IPS DF 4.7 (cell line): ENCODE measurements around the gene COL15A1.

ENCODE experiments used
- DNase-seq: peaks from one replicate; pipeline ENCODE4 v3.0.0-alpha.2; 2013; ENCODE audit warnings: low spot score; ENCODE audit errors: extremely low read depth

The COL15A1 gene

DNA sequence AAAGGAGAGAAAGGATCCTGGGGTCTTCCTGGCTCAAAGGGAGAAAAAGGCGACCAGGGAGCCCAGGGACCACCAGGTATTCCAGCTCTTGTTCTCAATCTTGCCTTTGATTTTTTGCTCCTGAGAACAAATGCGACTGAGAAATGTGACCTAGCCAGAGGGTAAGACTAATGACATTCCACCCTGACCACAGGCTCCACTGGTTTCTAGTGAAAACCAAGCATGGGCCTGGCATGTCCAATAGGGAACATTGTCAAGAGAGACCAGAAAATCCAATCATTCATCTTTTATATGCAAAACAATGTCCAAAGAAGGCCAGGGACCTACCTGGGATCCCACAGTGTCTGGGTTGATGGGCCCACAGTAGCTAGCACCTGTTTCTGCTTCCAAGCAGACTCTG is 110.9 kb downstream of the COL15A1 start:
- no peak for DNase-seq

DNA sequence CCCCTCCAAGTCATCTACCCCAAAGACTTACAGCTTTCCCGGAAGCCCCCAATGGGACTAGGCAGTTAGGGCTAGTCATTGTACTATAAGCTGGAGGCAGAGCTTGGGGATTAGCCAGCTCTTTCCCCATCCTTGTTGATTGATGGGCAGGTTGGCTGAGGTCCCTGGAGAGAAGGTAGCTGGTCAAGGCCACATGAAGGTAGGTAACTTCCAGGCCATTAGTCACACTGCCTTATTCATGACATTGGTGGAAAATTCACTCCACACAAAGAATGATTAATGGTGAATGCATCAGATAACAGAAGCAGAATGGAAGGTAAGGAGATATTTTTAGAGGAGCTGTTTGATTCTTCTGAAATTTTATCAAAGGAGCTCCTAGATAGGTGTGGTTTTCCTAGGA is 111.7 kb downstream of the COL15A1 start:
- no peak for DNase-seq

DNA sequence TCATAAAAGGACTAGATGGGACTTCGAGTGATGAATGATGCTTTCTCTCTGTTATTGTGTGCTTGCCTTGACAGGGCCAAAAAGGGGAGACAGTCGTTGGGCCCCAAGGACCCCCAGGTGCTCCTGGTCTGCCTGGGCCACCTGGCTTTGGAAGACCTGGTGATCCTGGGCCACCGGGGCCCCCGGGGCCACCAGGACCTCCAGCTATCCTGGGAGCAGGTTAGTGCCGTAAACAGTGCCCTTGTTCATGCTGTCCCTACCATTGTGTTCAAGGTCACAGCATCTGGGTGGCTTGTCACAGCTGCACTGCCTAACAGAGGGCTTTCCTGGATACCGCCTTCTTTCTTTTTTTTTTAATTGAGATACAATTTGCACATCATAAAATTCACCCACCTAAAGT is 112.5 kb downstream of the COL15A1 start:
- no peak for DNase-seq

DNA sequence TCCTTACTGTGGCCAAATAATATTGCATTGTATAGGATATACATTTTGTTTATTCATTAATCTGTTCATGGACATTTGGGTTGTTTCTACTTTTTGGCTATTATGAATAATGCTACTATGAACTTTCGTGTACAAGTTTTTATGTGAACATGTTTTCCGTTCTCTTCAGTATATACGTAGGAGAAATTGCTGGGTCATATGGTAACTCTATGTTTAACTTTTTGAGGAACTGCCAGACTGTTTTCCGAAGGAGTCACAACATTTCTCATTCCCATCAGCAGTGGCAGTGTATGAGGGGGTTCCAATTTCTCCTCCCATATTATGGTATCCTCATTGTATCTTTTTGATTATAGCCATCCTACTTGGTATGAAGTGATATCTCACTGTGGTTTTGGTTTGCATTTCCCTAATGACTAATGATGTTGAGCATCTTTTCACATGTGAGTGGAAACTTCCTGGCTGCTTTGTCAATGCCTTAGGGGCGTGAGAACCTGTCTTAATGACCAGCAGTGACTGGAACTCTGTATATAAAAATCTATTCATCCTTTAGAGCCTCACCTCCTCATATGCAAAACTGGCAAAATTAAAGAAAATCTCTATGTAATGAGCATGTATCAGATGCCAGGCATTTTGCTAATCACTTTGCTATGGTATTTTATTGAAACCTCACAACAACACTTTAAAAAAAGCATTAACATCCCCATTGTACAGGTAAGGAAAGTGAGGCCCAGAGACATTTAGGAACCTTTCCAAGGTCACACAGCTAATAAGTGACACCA is 113.4 kb downstream of the COL15A1 start:
- no peak for DNase-seq

DNA sequence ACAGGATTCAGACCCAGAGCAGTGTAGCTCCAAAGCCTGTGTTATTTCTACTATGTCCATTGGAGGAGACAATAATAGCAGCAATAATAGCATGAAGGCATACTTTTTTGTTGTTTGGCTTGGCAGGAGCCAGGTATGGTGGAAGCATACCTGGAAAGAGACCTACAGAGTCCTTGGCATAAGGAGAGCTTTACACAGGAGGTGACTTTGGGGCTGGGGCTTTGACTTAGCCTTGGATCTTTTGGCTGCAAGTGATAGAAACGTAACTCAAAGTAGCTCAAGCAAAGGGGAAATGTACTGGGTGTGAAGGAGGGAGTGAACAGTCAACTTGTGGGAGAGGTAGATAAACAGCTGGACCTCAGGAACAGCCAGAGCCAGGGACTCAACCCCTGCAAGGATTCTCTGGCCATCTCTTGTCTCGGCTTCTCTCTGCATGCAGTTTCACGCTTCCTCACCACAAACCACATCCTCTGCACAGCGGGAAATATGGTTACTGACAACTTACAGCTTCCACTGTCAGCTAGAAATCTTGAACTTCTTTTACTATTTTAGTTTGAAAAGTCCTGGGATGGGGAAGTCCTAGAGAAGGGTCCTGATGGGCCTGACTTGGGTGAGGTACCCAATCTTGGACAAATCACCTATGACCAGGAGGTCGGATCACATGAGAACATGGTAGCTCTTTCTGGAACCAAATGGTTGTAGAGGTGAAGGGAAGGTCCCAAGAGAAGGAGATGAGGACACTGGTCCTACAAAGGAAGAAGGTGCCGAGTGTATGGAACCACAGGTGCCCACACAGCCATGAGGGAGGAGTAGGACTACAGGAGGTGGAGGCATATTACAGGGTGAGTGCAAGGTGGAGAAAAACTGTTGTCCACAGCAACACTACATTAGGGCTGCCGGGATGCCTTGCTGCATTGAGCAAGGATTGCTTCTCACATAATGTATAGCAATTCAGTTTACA is 114.2 kb downstream of the COL15A1 start:
- DNase-seq: no peak

DNA sequence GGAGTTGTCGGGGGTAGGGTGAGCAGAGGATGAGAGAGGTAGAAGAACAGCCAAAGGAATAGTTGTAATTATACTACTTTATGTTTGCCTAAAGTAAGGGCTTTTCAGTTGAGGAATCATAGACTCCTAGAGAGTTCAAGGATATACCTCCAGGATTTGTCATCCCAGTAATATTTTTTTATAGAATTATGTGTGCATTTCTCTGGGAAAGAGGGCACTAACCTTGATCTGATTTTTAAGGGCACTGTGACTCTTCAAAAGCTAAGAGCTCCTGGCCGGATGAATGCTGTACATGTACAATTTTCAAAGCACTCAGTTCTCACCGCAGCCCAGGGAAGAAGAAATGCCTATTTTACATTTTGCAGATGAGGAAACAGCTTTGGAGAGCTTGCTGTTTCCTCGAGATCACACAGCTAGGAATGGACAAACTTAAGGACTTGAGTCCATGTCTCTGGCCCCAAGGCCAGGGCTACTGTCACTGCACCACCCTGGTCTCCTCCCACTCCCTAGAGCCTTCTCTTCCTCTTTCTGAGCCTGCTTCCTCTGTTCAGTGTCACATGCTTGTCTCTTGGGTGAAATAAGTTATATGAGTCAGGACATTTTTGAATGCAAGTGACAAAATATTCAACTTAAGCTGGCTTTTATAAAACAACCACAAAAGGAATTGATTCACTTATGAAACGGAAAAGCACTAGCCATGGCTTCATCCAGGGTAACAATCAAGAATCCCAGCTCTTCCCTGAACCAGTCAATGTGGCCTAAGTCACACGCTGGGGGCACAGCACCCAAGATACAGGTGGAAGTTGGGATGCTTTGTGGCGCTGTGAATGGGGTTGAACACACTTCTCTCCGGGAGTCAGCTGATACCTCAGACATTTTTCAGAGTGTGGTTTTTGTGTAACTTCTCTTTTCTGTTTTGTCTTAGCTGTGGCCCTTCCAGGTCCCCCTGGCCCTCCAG is 115.5 kb downstream of the COL15A1 start:
- no peak for DNase-seq

DNA sequence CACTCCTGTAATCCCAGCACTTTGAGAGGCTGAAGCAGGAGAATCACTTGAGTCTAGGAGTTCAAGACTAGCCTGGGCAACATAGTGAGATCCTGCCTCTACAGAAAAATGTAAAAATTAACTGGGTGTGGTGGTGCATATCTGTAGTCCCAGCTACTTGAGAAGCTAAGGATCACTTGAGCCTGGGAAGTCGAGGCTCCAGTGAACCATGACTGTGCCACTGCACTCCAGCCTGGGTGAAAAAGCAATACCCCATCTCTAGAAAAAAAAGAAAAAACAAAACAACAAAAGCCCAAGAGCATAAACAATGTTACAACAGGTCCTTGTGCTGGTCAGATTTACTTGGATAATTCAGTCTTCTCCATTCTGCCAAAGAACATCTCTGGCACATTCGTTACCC is 116.9 kb downstream of the COL15A1 start:
- no peak for DNase-seq

DNA sequence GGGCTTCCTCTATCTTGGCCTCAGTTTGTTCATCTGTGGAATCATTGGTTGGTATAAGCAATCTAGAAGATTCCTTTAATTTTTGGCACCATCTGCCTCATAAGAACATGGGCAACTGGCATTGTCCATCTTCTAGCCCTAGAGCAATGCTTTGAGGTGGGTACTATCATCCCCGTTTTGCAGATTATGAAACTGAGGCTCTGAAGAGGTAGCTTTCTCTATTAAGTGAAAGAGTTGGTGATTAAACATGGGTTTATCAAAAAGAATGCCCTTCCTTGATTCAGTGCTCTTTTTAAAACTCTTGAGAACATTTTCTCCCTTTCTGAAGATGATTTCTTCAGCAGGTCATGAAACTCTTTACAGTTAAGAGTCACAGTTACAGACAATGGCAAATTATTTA is 118.8 kb downstream of the COL15A1 start:
- DNase-seq: no peak

DNA sequence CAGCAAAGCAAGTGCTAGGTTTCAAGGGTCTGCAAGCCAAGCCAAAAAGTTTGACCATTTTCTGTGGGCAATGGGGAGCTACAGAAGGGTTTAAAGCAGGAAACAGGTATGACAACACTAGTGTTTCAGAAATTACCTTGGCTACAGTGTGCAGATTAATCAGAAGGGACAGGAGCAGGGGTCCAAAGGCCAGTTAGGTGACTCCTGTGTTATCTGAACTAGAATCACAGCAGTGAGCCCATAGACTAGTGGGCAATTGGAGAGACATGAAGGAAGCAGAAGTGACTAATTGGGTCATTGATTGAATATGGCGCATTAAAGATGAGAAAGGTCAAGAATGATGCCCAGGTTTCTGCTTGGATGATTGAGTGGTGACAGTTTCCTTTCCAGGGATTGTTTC is 119.8 kb downstream of the COL15A1 start:
- no peak for DNase-seq

DNA sequence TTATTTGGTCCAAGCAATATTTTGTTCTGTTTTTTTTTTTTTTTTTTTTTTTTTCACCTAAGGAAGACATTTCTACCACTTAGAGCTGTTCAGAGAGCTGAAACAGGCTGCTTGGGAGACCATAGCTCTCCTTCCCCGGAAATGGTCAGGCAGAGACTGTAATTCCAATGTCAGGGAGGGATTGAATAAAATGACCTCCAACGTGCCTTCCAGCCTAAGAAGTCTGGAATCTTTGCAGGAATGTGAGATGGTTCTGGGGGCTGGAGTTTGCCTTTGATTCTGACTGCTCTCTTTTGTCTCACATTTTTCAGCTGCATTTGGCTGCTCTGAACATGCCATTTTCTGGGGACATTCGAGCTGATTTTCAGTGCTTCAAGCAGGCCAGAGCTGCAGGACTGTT is 122.9 kb downstream of the COL15A1 start:
- no peak for DNase-seq

DNA sequence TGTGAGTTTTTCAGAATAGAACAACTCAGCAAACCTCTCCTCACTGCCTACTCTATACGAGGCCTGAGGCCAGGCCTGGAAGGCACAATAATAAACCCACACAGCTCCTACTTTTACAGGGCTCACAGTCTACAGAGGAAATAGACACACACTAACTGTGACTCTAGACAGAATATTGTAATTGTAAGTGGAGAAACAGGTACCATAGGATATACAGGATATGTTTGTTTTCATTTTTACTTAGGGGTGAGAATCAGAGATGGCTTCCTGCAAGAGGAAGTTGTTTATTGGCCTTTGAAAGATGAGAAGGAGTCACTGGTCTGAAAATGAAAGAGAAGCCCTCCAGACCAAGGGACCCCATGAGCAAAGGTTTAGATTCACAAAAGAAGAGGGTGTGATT is 125.4 kb downstream of the COL15A1 start:
- DNase-seq: no peak

DNA sequence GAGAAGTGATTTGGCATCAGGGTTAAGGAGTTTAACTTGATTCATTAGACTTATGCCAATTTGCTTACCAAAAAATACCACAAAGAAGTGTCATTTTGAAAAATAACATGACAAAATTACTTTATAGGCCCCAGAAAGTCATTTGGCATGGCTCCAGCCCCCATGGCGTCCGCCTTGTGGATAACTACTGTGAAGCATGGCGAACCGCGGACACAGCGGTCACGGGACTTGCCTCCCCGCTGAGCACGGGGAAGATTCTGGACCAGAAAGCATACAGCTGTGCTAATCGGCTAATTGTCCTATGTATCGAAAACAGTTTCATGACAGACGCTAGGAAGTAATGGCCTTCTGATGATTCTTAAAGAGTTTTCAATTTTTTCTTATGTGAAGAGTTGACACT is 125.8 kb downstream of the COL15A1 start:
- DNase-seq: no peak

DNA sequence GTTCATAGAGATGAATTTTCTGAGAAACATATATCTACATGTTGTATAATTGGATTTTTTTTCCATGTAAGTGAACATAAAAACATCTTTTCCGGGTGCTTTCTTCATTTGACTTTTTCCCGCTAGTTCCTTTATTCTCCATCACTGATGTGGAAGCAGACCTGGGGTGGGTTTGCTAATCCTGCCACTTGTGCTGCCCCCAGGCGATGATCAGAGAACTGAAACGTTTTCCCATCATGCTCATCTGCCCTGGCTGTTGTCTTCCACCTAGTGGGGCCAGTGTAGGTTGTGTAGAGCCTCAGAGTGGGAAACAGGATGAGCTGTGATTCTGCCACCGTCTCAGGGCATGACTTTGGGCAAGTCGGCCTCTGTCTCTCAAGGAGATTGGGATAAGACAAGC is 127.0 kb downstream of the COL15A1 start:
- DNase-seq: no peak

DNA sequence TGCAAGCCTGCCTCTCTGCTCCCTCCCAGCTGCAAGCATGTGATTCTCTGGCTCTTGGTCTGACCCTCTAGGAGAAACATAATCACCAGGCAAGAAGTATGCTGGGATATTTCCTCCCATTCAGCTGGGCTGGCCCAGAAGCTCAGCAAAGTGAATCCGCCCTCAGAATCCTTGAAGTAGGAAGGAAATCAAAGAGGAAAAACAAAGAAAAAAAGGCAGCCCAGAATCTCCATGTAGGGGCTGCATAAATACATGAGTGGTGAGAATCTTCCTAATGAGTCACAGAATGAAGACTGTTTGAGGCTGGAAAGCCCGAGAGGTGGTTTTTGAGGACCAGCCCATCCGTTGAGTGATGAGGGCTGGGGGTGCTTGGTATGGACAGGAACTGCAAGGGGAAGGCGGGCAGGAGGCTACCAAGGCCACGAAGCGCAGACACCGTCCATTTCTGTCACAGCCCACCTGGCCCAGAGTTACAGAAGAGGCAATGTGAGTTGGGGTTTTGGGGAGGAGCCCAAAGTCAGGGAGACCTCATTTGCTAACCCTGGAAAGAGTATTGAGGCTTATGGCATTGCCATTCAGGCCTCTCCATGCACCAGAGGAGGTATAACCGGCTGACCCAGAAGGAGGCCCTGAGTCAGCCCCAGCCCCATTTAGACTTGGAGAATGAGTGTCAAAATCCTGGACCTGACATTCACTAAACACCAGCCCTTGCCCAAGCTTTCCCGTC is 127.8 kb downstream of the COL15A1 start:
- DNase-seq: no peak

DNA sequence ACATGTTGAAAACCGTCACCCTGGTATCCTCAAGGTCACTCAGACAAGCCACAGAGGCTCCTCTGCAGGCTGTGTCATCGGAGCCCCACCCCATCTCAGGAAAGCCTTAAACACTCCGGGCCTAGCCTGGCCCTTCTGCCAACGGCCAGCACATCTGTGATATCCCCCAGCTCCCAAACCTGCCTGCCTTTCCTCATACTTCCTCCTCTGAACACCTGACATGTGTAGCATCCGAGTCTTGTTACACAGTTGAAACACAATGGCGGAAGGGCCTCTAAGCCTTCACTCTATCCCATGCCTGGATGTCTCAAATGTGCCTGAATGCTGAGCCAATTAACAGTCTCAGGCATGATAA is 128.3 kb downstream of the COL15A1 start:
- no peak for DNase-seq

DNA sequence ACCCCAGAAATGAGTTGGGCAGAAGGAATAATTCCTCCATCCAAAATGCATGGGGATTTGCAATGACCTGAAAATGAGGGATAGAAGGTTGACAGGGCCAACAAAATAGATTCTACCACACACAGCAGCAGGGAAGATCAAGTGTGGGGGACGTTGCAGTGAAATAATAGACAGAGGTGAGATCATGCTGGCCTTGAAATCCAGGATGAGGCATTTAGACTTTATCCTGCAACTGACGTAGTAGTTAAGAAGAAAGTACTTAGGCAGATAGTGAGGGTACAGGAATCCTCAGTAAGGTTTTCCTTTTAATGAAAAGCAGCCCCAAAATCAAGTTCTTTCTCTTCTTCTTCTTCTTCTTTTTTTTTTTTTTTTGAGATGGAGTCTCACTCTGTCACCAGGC is 129.6 kb downstream of the COL15A1 start:
- no peak for DNase-seq

DNA sequence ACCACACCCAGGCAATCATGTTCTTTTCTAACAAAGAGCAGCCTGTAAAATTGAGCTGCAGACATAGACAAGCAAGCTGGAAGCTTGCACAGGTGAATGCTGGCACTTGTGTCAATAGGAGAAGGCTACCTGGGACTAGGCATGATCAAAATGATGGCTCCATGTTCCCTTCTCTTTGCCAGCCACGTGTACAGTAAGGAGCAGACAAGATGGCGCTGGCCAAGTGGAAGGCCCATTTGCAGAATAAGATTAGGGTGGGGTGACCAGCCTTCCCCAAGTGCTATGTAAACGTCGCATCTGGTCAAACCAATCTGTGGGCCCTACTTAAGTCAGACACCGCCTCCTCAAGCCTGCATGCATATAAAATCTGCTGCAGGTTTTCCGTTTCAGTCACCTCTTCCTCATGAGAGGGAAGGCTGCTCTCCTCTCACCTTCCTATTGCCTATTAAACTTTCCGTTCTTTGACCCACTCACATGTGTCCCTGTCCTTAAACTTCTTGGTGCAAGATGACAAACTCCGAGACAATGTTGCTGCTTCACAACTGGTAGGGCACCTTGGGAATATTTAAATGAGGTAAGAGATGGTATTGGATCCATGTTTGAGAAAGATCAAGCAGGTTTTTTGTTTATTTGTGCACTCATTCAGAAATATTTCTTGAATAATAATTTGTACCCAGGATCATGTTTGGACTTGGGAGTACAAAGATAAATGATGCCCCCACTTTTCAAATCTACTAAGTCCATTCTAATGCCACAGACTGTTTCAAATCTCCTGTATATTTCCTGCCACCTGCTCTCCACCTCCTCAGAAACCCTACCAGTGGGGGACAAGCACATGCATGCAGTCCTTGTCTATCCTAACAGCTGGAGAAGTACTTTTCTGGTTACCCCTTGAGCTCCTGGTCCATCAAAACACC is 130.5 kb downstream of the COL15A1 start:
- DNase-seq: no peak

DNA sequence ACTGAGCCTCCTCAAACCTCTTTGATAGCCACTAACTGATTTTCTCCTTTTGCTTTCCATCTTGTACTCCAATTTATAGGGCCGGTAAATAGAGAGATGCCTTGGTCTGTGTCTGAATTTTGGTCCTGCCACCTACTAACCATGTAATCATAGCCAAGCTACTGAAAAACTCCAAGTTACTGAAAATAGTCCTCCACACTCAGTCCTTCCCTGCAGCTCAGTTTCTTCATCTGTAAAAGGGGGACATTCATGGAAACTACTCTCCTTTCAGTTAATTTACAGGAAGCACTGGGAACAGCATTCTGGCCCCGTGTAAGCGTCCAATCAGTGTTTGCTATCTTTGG is 131.2 kb downstream of the COL15A1 start:
- no peak for DNase-seq

DNA sequence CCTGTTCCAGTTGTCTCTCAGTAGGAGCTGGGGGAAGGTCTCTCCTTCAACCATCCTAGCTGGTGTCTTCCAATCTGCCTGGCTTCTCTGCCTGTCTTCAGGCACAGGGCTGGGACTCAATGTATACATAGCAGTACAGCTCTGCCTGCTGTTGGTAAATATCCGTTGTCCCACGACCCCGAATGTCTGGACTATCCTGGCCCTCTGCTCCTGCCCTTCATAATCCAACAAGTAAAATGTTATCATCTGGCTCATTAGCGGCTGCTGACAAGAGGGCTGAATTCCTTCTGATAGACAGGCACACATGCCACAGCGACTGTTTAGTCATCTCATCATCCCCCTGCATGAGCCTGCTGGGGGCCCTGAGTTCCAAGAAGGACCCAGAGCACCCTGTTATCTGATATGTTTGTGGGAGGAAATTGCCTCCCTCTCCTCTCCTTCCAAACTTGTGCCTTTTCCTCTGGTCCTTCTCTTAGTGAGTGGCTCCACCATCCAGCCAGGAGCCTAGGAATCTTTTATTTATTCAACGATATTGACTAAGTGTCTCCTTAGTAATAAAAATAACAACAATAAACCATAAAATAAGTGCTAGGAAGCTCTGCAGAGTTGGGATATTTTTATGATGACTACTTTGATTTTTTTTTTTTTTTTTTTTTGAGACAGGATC is 131.7 kb downstream of the COL15A1 start:
- no peak for DNase-seq
